NCI-H2029 (cell line): ENCODE data around the gene MAPK4.
"Not testable (repeated sequence)": the region's sequence is repeated elsewhere in the genome, so short reads cannot be mapped to it uniquely, and the experiment has no call there.

Experiments
- DNase-seq: peaks from one replicate; lab custom pipeline; 2025; lab: John Stamatoyannopoulos, UW

MAPK4 gene

GRCh38 chr18:50573679-50574078 is 13.8 kb downstream of the MAPK4 start:
- DNase-seq = no peak

- DNase-seq = no peak
Observed at GRCh38 chr18:50578030-50578429, 18.1 kb downstream of the MAPK4 start.

GRCh38 chr18:50578651-50579050 is 18.8 kb downstream of the MAPK4 start:
- DNase-seq = no peak

GRCh38 chr18:50579061-50579774 is 19.3 kb downstream of the MAPK4 start:
- DNase-seq = no peak

- DNase-seq = no peak
Observed at GRCh38 chr18:50581517-50581916, 21.6 kb downstream of the MAPK4 start.

GRCh38 chr18:50582500-50582899 is 22.6 kb downstream of the MAPK4 start:
- no peak for DNase-seq

- DNase-seq = no peak
Observed at GRCh38 chr18:50586710-50587109, 26.8 kb downstream of the MAPK4 start.

- peak; percentile 38 for DNase-seq
Observed at GRCh38 chr18:50590593-50590992, 30.7 kb downstream of the MAPK4 start.

GRCh38 chr18:50594012-50594411 is 34.1 kb downstream of the MAPK4 start:
- DNase-seq = no peak

GRCh38 chr18:50594942-50595341 is 35.1 kb downstream of the MAPK4 start:
- no peak for DNase-seq

- no peak for DNase-seq
Observed at GRCh38 chr18:50602466-50602865, 42.6 kb downstream of the MAPK4 start.

GRCh38 chr18:50606609-50607008 is 46.7 kb downstream of the MAPK4 start:
- DNase-seq = no peak

GRCh38 chr18:50607378-50607926 is 47.6 kb downstream of the MAPK4 start:
- DNase-seq = no peak

- DNase-seq = not testable (repeated sequence)
Observed at GRCh38 chr18:50609171-50609570, 49.3 kb downstream of the MAPK4 start.

- no peak for DNase-seq
Observed at GRCh38 chr18:50610349-50610748, 50.5 kb downstream of the MAPK4 start.

- DNase-seq = no peak
Observed at GRCh38 chr18:50611529-50611941, 51.6 kb downstream of the MAPK4 start.

- DNase-seq = no peak
Observed at GRCh38 chr18:50614838-50615237, 55.0 kb downstream of the MAPK4 start.

- DNase-seq = no peak
Observed at GRCh38 chr18:50616484-50617048, 56.7 kb downstream of the MAPK4 start.

- DNase-seq = no peak
Observed at GRCh38 chr18:50619861-50620275, 60.0 kb downstream of the MAPK4 start.

GRCh38 chr18:50620319-50620718 is 60.4 kb downstream of the MAPK4 start:
- no peak for DNase-seq

GRCh38 chr18:50621366-50621765 is 61.5 kb downstream of the MAPK4 start:
- no peak for DNase-seq

- no peak for DNase-seq
Observed at GRCh38 chr18:50622320-50622719, 62.4 kb downstream of the MAPK4 start.

- no peak for DNase-seq
Observed at GRCh38 chr18:50622865-50623393, 63.0 kb downstream of the MAPK4 start.
